Measurements from ENCODE around the gene SLC25A17.

Gene SLC25A17

GRCh38 chr22:40751250-40751649 is 67.9 kb downstream of the SLC25A17 start:
- no peak overlapping the region for H3K18ac ChIP-seq (ENCODE audit: low read length)
- DNase-seq = no peak
- no peak overlapping the region for H4K91ac ChIP-seq (ENCODE audit: low read depth, low read length)
- peak overlapping the region; percentile 97 for H3K27ac ChIP-seq (ENCODE audit: low read depth, low read length)
- no peaks in the 10 kb centered on the region for H3K36me3 ChIP-seq (ENCODE audit: control insufficient read depth in 1 of 2, insufficient read depth in 2 of 2, low read length in 2 of 2)
- no peak overlapping the region for H3K4me3 ChIP-seq (ENCODE audit: low read depth, low read length)
- no peak overlapping the region for H2BK5ac ChIP-seq (ENCODE audit: low read depth, low read length, poor library complexity)
- H4K12ac ChIP-seq (ENCODE audit: low read depth, low read length) = no peak overlapping the region
- H3K4me1 ChIP-seq (ENCODE audit: control insufficient read depth in 1 of 2, insufficient read depth in 2 of 2, low read length in 2 of 2) = peaks cover 8 to 23% of the 10 kb centered on the region in 2 experiments
- H3K9me3 ChIP-seq (ENCODE audit: insufficient read depth, low read depth, low read length) = peaks cover 15% of the 10 kb centered on the region
- H2BK12ac ChIP-seq (ENCODE audit: low read length) = no peak overlapping the region
- H3K27me3 ChIP-seq (ENCODE audit: insufficient read depth, low read length) = no peaks in the 10 kb centered on the region
- no peak overlapping the region for H2AK5ac ChIP-seq (ENCODE audit: low read length)
- no peak overlapping the region for H3K9ac ChIP-seq (ENCODE audit: low read length)
- H3K14ac ChIP-seq (ENCODE audit: low read length) = no peak overlapping the region
- H3K4me2 ChIP-seq (ENCODE audit: low read length) = no peak overlapping the region
- no CpG with 5 or more reads among the region's 3 CpGs for WGBS (ENCODE audit: extremely low coverage, insufficient coverage, insufficient read length)
- H2BK120ac ChIP-seq (ENCODE audit: insufficient read depth, low read length, poor library complexity) = no peak overlapping the region
- no peak overlapping the region for H4K8ac ChIP-seq (ENCODE audit: low read depth, low read length)
- no peaks in the 10 kb centered on the region for H3K79me2 ChIP-seq (ENCODE audit: control insufficient read depth, insufficient read depth, low read length, poor library complexity)
- no peak overlapping the region for H3K23ac ChIP-seq (ENCODE audit: low read length)
- H3K4ac ChIP-seq (ENCODE audit: low read depth, low read length) = no peak overlapping the region
- H2AFZ ChIP-seq (ENCODE audit: insufficient read depth, low read length, poor library complexity) = no peak overlapping the region
- H3K79me1 ChIP-seq (ENCODE audit: low read length) = peaks cover 43% of the 10 kb centered on the region

GRCh38 chr22:40749829-40750228 is 69.3 kb downstream of the SLC25A17 start:
- H3K9ac ChIP-seq (ENCODE audit: low read length) = no peak overlapping the region
- H3K36me3 ChIP-seq (ENCODE audit: control insufficient read depth in 1 of 2, insufficient read depth in 2 of 2, low read length in 2 of 2) = no peaks in the 10 kb centered on the region
- H3K79me1 ChIP-seq (ENCODE audit: low read length) = peaks cover 43% of the 10 kb centered on the region
- H4K12ac ChIP-seq (ENCODE audit: low read depth, low read length) = no peak overlapping the region
- peak overlapping the region; percentile 98 for H2BK120ac ChIP-seq (ENCODE audit: insufficient read depth, low read length, poor library complexity)
- no peak overlapping the region for H3K4me2 ChIP-seq (ENCODE audit: low read length)
- H3K9me3 ChIP-seq (ENCODE audit: insufficient read depth, low read depth, low read length) = peaks cover 15% of the 10 kb centered on the region
- H3K27ac ChIP-seq (ENCODE audit: low read depth, low read length) = peak overlapping the region; percentile 97
- no peak overlapping the region for H3K23ac ChIP-seq (ENCODE audit: low read length)
- no peaks in the 10 kb centered on the region for H3K79me2 ChIP-seq (ENCODE audit: control insufficient read depth, insufficient read depth, low read length, poor library complexity)
- H4K91ac ChIP-seq (ENCODE audit: low read depth, low read length) = peak overlapping the region; percentile 98
- H3K18ac ChIP-seq (ENCODE audit: low read length) = peak overlapping the region; percentile 80
- H3K4me3 ChIP-seq (ENCODE audit: low read depth, low read length) = no peak overlapping the region
- H3K14ac ChIP-seq (ENCODE audit: low read length) = peak overlapping the region; percentile 73
- DNase-seq = no peak
- no peak overlapping the region for H4K8ac ChIP-seq (ENCODE audit: low read depth, low read length)
- H3K4ac ChIP-seq (ENCODE audit: low read depth, low read length) = peak overlapping the region; percentile 81
- peak overlapping the region; percentile 99 for H2BK12ac ChIP-seq (ENCODE audit: low read length)
- peak overlapping the region; percentile 87 for H2AK5ac ChIP-seq (ENCODE audit: low read length)
- H2BK5ac ChIP-seq (ENCODE audit: low read depth, low read length, poor library complexity) = peak overlapping the region; percentile 95
- H3K27me3 ChIP-seq (ENCODE audit: insufficient read depth, low read length) = no peaks in the 10 kb centered on the region
- no peak overlapping the region for H2AFZ ChIP-seq (ENCODE audit: insufficient read depth, low read length, poor library complexity)
- peaks cover 8 to 23% of the 10 kb centered on the region in 2 experiments for H3K4me1 ChIP-seq (ENCODE audit: control insufficient read depth in 1 of 2, insufficient read depth in 2 of 2, low read length in 2 of 2)

GRCh38 chr22:40748388-40749355 is 70.5 kb downstream of the SLC25A17 start:
- peak overlapping the region; percentile 65 for H2BK5ac ChIP-seq (ENCODE audit: low read depth, low read length, poor library complexity)
- H3K14ac ChIP-seq (ENCODE audit: low read length) = peak overlapping the region; percentile 61
- no CpG with 5 or more reads among the region's 19 CpGs for WGBS (ENCODE audit: extremely low coverage, insufficient coverage, insufficient read length)
- H3K79me1 ChIP-seq (ENCODE audit: low read length) = peaks cover 40% of the 10 kb centered on the region
- H2AK5ac ChIP-seq (ENCODE audit: low read length) = peak overlapping the region; percentile 80
- no peak overlapping the region for H3K4me2 ChIP-seq (ENCODE audit: low read length)
- H3K27me3 ChIP-seq (ENCODE audit: insufficient read depth, low read length) = no peaks in the 10 kb centered on the region
- H3K4me1 ChIP-seq (ENCODE audit: control insufficient read depth in 1 of 2, insufficient read depth in 2 of 2, low read length in 2 of 2) = peaks cover 10 to 23% of the 10 kb centered on the region in 2 experiments
- no peaks in the 10 kb centered on the region for H3K79me2 ChIP-seq (ENCODE audit: control insufficient read depth, insufficient read depth, low read length, poor library complexity)
- peak overlapping the region; percentile 43 for H3K4ac ChIP-seq (ENCODE audit: low read depth, low read length)
- no peaks in the 10 kb centered on the region for H3K36me3 ChIP-seq (ENCODE audit: control insufficient read depth in 1 of 2, insufficient read depth in 2 of 2, low read length in 2 of 2)
- H3K23ac ChIP-seq (ENCODE audit: low read length) = no peak overlapping the region
- H3K4me3 ChIP-seq (ENCODE audit: low read depth, low read length) = no peak overlapping the region
- H3K9me3 ChIP-seq (ENCODE audit: insufficient read depth, low read depth, low read length) = peaks cover 15% of the 10 kb centered on the region
- peak; percentile 94 for DNase-seq
- peak overlapping the region; percentile 64 for H3K18ac ChIP-seq (ENCODE audit: low read length)
- H2BK12ac ChIP-seq (ENCODE audit: low read length) = peak overlapping the region; percentile 84
- no peak overlapping the region for H4K12ac ChIP-seq (ENCODE audit: low read depth, low read length)
- peak overlapping the region; percentile 10 for H3K9ac ChIP-seq (ENCODE audit: low read length)
- peak overlapping the region; percentile 87 for H2BK120ac ChIP-seq (ENCODE audit: insufficient read depth, low read length, poor library complexity)
- H3K27ac ChIP-seq (ENCODE audit: low read depth, low read length) = peak overlapping the region; percentile 31
- H4K91ac ChIP-seq (ENCODE audit: low read depth, low read length) = peak overlapping the region; percentile 94
- no peak overlapping the region for H2AFZ ChIP-seq (ENCODE audit: insufficient read depth, low read length, poor library complexity)
- peak overlapping the region; percentile 39 for H4K8ac ChIP-seq (ENCODE audit: low read depth, low read length)

- H2BK12ac ChIP-seq (ENCODE audit: low read length) = peak overlapping the region; percentile 72
- peak overlapping the region; percentile 87 for H4K91ac ChIP-seq (ENCODE audit: low read depth, low read length)
- peak overlapping the region; percentile 46 for H3K14ac ChIP-seq (ENCODE audit: low read length)
- no peaks in the 10 kb centered on the region for H3K27me3 ChIP-seq (ENCODE audit: insufficient read depth, low read length)
- H3K4me3 ChIP-seq (ENCODE audit: low read depth, low read length) = no peak overlapping the region
- peak overlapping the region; percentile 87 for H2BK120ac ChIP-seq (ENCODE audit: insufficient read depth, low read length, poor library complexity)
- no peaks in the 10 kb centered on the region for H3K79me2 ChIP-seq (ENCODE audit: control insufficient read depth, insufficient read depth, low read length, poor library complexity)
- H3K9ac ChIP-seq (ENCODE audit: low read length) = no peak overlapping the region
- H3K36me3 ChIP-seq (ENCODE audit: control insufficient read depth in 1 of 2, insufficient read depth in 2 of 2, low read length in 2 of 2) = no peaks in the 10 kb centered on the region
- no peak overlapping the region for H4K12ac ChIP-seq (ENCODE audit: low read depth, low read length)
- peaks cover 12 to 21% of the 10 kb centered on the region in 2 experiments for H3K4me1 ChIP-seq (ENCODE audit: control insufficient read depth in 1 of 2, insufficient read depth in 2 of 2, low read length in 2 of 2)
- H2AFZ ChIP-seq (ENCODE audit: insufficient read depth, low read length, poor library complexity) = no peak overlapping the region
- H2AK5ac ChIP-seq (ENCODE audit: low read length) = peak overlapping the region; percentile 90
- no CpG with 5 or more reads among the region's 1 CpG for WGBS (ENCODE audit: extremely low coverage, insufficient coverage, insufficient read length)
- peaks cover 36% of the 10 kb centered on the region for H3K79me1 ChIP-seq (ENCODE audit: low read length)
- peak overlapping the region; percentile 47 for H3K4ac ChIP-seq (ENCODE audit: low read depth, low read length)
- H4K8ac ChIP-seq (ENCODE audit: low read depth, low read length) = peak overlapping the region; percentile 74
- no peak overlapping the region for H3K4me2 ChIP-seq (ENCODE audit: low read length)
- H2BK5ac ChIP-seq (ENCODE audit: low read depth, low read length, poor library complexity) = peak overlapping the region; percentile 77
- peak overlapping the region; percentile 46 for H3K18ac ChIP-seq (ENCODE audit: low read length)
- no peak overlapping the region for H3K23ac ChIP-seq (ENCODE audit: low read length)
- peaks cover 10% of the 10 kb centered on the region for H3K9me3 ChIP-seq (ENCODE audit: insufficient read depth, low read depth, low read length)
- no peak for DNase-seq
- no peak overlapping the region for H3K27ac ChIP-seq (ENCODE audit: low read depth, low read length)
These were observed 71.8 kb downstream of the SLC25A17 start for GRCh38 chr22:40747361-40747760.
